Endodermal cell (in vitro differentiated cells): Measurements from ENCODE around the gene TARS3. TPM values are rescaled to one million over a fixed set of nuclear protein-coding genes. Genes with fewer than 3 reads are reported as not detected.

Experiments
- DNase-seq: peaks from one replicate; pipeline ENCODE4 v3.0.0-alpha.2; 2017
- H3K27ac ChIP-seq: 2 replicates; pipeline ENCODE4 v1.5.1; 2013; ENCODE audit warnings: mild to moderate bottlenecking, low read depth, low read length, moderate library complexity
- H3K27me3 ChIP-seq: 2 replicates; pipeline ENCODE4 v1.6.1; 2013; ENCODE audit warnings: mild to moderate bottlenecking, low read length, moderate library complexity; ENCODE audit not compliant: insufficient read depth, control insufficient read depth, poor library complexity, severe bottlenecking
- H3K36me3 ChIP-seq: 2 replicates; pipeline ENCODE4 v1.7.0; 2013; ENCODE audit warnings: mild to moderate bottlenecking, low read length, moderate library complexity; ENCODE audit not compliant: control insufficient read depth, insufficient read depth
- H3K4me1 ChIP-seq: one replicate; pipeline ENCODE4 v1.7.0; 2013; ENCODE audit warnings: low read length; ENCODE audit not compliant: control insufficient read depth, insufficient read depth
- H3K4me3 ChIP-seq: 2 replicates; pipeline ENCODE4 v1.5.1; 2013; ENCODE audit warnings: mild to moderate bottlenecking, low read length, moderate library complexity
- H3K9ac ChIP-seq: 2 replicates; pipeline ENCODE4 v1.6.1; 2013; ENCODE audit warnings: mild to moderate bottlenecking, low read length, moderate library complexity; ENCODE audit not compliant: poor library complexity, severe bottlenecking; ENCODE audit errors: extremely low read depth
- H3K9me3 ChIP-seq: 2 replicates; pipeline ENCODE4 v1.6.1; 2013; ENCODE audit warnings: mild to moderate bottlenecking, low read length, moderate library complexity; ENCODE audit not compliant: control insufficient read depth
- H3K27ac Mint-ChIP-seq: 2 replicates; pipeline ENCODE4 v1.8.0; 2020; ENCODE audit warnings: mixed read lengths
- H3K27me3 Mint-ChIP-seq: 2 replicates; pipeline ENCODE4 v1.8.0; 2021; ENCODE audit warnings: mild to moderate bottlenecking, mixed read lengths; ENCODE audit not compliant: insufficient read depth
- H3K36me3 Mint-ChIP-seq: 2 replicates; pipeline ENCODE4 v1.8.0; 2020; ENCODE audit warnings: low read depth, mixed read lengths
- H3K4me1 Mint-ChIP-seq: 2 replicates; pipeline ENCODE4 v1.8.0; 2020; ENCODE audit warnings: mixed read lengths
- H3K4me3 Mint-ChIP-seq: 2 replicates; pipeline ENCODE4 v1.8.0; 2020; ENCODE audit warnings: mild to moderate bottlenecking, moderate library complexity, mixed read lengths
- H3K9me3 Mint-ChIP-seq: 2 replicates; pipeline ENCODE4 v1.8.0; 2020; ENCODE audit warnings: mild to moderate bottlenecking, mixed read lengths
- WGBS, 2 experiments: methylation state at CpG; one replicate each; pipeline versions ENCODE4 v1.1.5 to v1.1.7; 2013; ENCODE audit warnings: missing lambda C conversion rate in 2 of 2, mixed read lengths in 1 of 2; ENCODE audit not compliant: insufficient coverage in 1 of 2, insufficient read length in 1 of 2; 5-methylcytosine and 5-hydroxymethylcytosine counted together
- long read RNA-seq, 4 experiments: library from polyadenylated mRNA in 2 of 4; library from RNA in 1 of 4; library from capped mRNA in 1 of 4; stranded (forward) in 3 of 4; unstranded in 1 of 4; transcript quantifications; one replicate each; pipeline ENCODE4 v2.0.0, GENCODE V29; 2020 to 2021; ENCODE audit warnings: inconsistent platforms in 1 of 4
- polyA plus RNA-seq, 2 experiments: library from polyadenylated mRNA; stranded (reverse); fragments of 50-300 nt; gene quantifications; one replicate each; pipeline ENCODE4 v1.2.3, GENCODE V29; 2013
- total RNA-seq, 2 donors: library from RNA; stranded (reverse); fragmentation: NEBNext Ultra II Directional in 1 of 2; extraction: Animal tissue kit (Norgen Biotek cat#: 25700) in 1 of 2; gene quantifications; 2 replicates in 1 of 2; 3 replicates in 1 of 2; pipeline ENCODE4 v1.2.1, GENCODE V29; 2021
- TF ChIP-seq, protein P1 (sequence below): fragments of 200-600 bp; sonication (generic); conservative IDR thresholded peaks from 2 replicates; pipeline ENCODE4 v1.5.0; 2021; ENCODE audit warnings: antibody characterized with exemption, mild to moderate bottlenecking

Gene TARS3
- total RNA-seq, result 10 to 100 TPM; 11.7 to 13.6 TPM
- 10.1 TPM for polyA plus RNA-seq (2013, experiment 1 of 2)
- polyA plus RNA-seq (2013, experiment 2 of 2), result 9.3 TPM
- long read RNA-seq, experiment 1, partial matches to known transcripts, result 2 of 8 reads
- long read RNA-seq, experiment 1, other reads (novel, unspliced or antisense), result 4 of 8 reads
- long read RNA-seq, experiment 2, transcript TARSL2-201 (19 exons, 3,610 nt), result major isoform, 20 of 29 reads
- long read RNA-seq, experiment 2, partial matches to known transcripts, result 3 of 29 reads
- long read RNA-seq, experiment 2, other reads (novel, unspliced or antisense), result 6 of 29 reads
- long read RNA-seq, experiment 3, transcript TARSL2-201 (19 exons, 3,610 nt), result major isoform, 33 of 49 reads
- long read RNA-seq, experiment 3, partial matches to known transcripts, result 9 of 49 reads
- long read RNA-seq, experiment 3, other reads (novel, unspliced or antisense), result 7 of 49 reads
- long read RNA-seq, experiment 4, partial matches to known transcripts, result 1 of 1 reads
- long read RNA-seq, experiment 4, other reads (novel, unspliced or antisense), result 0 of 1 reads

DNA sequence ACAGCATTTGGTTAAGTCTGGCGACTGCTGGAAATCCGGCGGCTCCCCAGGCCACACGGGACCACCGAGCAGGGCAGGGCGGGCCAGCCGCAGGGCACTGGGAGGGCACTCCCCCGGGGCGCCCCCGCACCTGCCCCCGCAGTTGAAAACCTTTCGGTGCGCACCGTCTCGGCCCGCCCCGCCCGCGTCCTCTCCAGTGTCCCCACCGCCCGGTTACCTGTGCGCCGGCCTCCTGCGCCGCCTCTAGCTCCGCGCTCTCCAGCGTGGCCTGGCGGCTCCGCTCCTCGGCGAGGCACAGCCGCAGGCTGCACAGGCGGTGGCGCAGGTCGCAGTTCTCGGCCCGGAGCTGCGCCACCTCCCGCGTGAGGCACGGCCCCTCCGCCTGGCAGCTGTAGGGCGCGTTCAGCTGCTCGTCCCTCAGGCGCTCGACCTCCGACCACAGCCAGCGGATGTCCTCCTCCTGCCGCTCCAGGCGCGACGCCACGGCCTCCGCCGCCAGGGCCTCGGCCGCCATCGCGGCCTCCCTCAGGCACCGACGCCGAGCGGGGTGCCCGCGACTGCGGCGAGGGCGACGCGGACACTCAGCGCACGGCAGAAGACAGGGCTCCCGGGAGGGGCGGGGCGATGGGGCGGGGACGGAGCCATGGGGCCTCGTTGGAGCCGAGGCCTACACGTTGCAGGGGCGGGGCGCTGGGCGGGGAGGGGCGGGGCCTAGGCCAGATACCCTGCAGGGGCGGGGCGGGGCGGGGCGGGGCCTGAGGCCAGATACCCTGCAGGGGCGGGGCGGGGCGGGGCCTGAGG, at the start of gene TARS3:
TSS of gene TARS3 (minus strand) at position 600 of the 801 bp plus-strand sequence. CDS start at position 514, 86 bp downstream.
- Mint-ChIP-seq H3K36me3 (peaks cover 23% of the 10 kb centered on the region), H3K4me1 (peaks cover 4% of the 10 kb centered on the region), H3K9me3 (no peaks in the 10 kb centered on the region), H3K4me3 (peak within 1 kb of the TSS; percentile 65), H3K27ac (peak within 1 kb of the TSS; percentile 52), H3K27me3 (peaks cover 2% of the 10 kb centered on the region)
- H3K27ac ChIP-seq, result peak within 1 kb of the TSS; percentile 8
- peak within 1 kb of the TSS; percentile 75 for H3K9ac ChIP-seq
- peak within 1 kb of the TSS; percentile 89 for H3K4me3 ChIP-seq
- 0% methylated on average over 23 to 93 of the region's 93 CpGs for WGBS, 2 experiments
- TF ChIP-seq, protein P1, sequence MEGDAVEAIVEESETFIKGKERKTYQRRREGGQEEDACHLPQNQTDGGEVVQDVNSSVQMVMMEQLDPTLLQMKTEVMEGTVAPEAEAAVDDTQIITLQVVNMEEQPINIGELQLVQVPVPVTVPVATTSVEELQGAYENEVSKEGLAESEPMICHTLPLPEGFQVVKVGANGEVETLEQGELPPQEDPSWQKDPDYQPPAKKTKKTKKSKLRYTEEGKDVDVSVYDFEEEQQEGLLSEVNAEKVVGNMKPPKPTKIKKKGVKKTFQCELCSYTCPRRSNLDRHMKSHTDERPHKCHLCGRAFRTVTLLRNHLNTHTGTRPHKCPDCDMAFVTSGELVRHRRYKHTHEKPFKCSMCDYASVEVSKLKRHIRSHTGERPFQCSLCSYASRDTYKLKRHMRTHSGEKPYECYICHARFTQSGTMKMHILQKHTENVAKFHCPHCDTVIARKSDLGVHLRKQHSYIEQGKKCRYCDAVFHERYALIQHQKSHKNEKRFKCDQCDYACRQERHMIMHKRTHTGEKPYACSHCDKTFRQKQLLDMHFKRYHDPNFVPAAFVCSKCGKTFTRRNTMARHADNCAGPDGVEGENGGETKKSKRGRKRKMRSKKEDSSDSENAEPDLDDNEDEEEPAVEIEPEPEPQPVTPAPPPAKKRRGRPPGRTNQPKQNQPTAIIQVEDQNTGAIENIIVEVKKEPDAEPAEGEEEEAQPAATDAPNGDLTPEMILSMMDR, result peak; percentile 46
- no peaks in the 10 kb centered on the region for H3K27me3 ChIP-seq
- peaks cover 3% of the 10 kb centered on the region for H3K4me1 ChIP-seq
- peak; percentile 99 for DNase-seq
- H3K9me3 ChIP-seq, result no peaks in the 10 kb centered on the region
- H3K36me3 ChIP-seq, result peaks cover 32% of the 10 kb centered on the region

DNA sequence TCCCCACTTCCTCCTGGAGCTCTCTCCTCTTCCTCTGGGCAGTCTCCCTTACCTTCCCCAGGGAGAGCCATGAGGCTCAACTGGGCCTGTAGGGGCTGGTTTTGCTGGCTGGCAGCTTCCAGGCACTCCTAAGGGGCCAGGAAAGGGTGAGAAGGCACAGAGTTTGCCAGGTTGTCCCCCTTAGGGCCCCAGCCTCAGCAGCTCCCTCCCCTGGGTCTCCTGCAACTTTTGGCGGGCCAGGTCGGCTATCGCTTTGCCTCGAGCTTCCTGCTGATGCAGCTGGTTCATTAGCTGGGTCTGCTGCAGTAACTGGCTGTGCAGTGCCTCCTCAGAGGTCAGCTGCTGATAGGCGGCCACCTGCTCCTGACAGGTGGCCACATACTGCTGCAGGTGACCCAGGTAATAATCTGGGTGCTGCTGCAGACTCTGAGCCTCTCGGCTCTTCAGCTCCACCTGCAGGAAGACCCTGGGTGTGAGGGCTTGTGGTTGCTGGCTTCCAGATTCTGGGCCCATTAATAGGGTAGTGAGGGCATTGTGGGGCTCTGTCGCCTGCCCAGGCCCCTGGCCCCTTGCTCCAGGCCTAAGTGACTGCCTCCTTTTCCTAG, 49.3 kb upstream of the TARS3 start:
- H3K36me3 Mint-ChIP-seq, result no peaks in the 10 kb centered on the region
- H3K27ac Mint-ChIP-seq, result no peak overlapping the region
- WGBS, 2 experiments, result 62 to 71% methylated on average over 4 to 6 of the region's 7 CpGs
- DNase-seq, result peak; percentile 86
- no peak overlapping the region for H3K4me3 Mint-ChIP-seq
- no peaks in the 10 kb centered on the region for H3K9me3 Mint-ChIP-seq
- no peaks in the 10 kb centered on the region for H3K4me1 ChIP-seq
- no peaks in the 10 kb centered on the region for H3K9me3 ChIP-seq
- no peaks in the 10 kb centered on the region for H3K4me1 Mint-ChIP-seq
- no peaks in the 10 kb centered on the region for H3K27me3 ChIP-seq
- H3K27me3 Mint-ChIP-seq, result peaks cover 10% of the 10 kb centered on the region
- H3K36me3 ChIP-seq, result no peaks in the 10 kb centered on the region
- TF ChIP-seq, protein P1, result peak; percentile 72
- H3K27ac ChIP-seq, result no peak overlapping the region
- no peak overlapping the region for H3K4me3 ChIP-seq
- H3K9ac ChIP-seq, result no peak overlapping the region

GRCh38 chr15:101772921-101773320, 48.6 kb upstream of the TARS3 start:
- Mint-ChIP-seq H3K4me1 (no peaks in the 10 kb centered on the region), H3K27ac (no peak overlapping the region), H3K36me3 (no peaks in the 10 kb centered on the region), H3K9me3 (no peaks in the 10 kb centered on the region), H3K27me3 (peaks cover 7% of the 10 kb centered on the region), H3K4me3 (no peak overlapping the region)
- WGBS, 2 experiments, result 89 to 97% methylated on average over 3 to 8 of the region's 8 CpGs
- H3K4me1 ChIP-seq, result no peaks in the 10 kb centered on the region
- no peak overlapping the region for H3K9ac ChIP-seq
- TF ChIP-seq, protein P1, result no peak
- H3K27me3 ChIP-seq, result no peaks in the 10 kb centered on the region
- no peak for DNase-seq
- H3K4me3 ChIP-seq, result no peak overlapping the region
- H3K9me3 ChIP-seq, result no peaks in the 10 kb centered on the region
- no peaks in the 10 kb centered on the region for H3K36me3 ChIP-seq
- no peak overlapping the region for H3K27ac ChIP-seq
